GM12801 (cell line): ENCODE data around the gene KHK.

Source experiments
- TF ChIP-seq, protein P1 (sequence below): IDR thresholded peaks from one replicate; pipeline ENCODE4 v1.5.1; 2011; ENCODE audit warnings: control low read depth; ENCODE audit not compliant: insufficient read length; ENCODE audit errors: extremely low read depth

Gene KHK

GRCh38 chr2:27127883-27128667 lies 41.5 kb downstream of the KHK start:
- TF ChIP-seq, protein P1, sequence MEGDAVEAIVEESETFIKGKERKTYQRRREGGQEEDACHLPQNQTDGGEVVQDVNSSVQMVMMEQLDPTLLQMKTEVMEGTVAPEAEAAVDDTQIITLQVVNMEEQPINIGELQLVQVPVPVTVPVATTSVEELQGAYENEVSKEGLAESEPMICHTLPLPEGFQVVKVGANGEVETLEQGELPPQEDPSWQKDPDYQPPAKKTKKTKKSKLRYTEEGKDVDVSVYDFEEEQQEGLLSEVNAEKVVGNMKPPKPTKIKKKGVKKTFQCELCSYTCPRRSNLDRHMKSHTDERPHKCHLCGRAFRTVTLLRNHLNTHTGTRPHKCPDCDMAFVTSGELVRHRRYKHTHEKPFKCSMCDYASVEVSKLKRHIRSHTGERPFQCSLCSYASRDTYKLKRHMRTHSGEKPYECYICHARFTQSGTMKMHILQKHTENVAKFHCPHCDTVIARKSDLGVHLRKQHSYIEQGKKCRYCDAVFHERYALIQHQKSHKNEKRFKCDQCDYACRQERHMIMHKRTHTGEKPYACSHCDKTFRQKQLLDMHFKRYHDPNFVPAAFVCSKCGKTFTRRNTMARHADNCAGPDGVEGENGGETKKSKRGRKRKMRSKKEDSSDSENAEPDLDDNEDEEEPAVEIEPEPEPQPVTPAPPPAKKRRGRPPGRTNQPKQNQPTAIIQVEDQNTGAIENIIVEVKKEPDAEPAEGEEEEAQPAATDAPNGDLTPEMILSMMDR, result no peak

GRCh38 chr2:27128668-27129571 lies 42.3 kb downstream of the KHK start:
- TF ChIP-seq, protein P1, result no peak

GRCh38 chr2:27130396-27130795 lies 43.8 kb downstream of the KHK start:
- TF ChIP-seq, protein P1, result no peak

DNA sequence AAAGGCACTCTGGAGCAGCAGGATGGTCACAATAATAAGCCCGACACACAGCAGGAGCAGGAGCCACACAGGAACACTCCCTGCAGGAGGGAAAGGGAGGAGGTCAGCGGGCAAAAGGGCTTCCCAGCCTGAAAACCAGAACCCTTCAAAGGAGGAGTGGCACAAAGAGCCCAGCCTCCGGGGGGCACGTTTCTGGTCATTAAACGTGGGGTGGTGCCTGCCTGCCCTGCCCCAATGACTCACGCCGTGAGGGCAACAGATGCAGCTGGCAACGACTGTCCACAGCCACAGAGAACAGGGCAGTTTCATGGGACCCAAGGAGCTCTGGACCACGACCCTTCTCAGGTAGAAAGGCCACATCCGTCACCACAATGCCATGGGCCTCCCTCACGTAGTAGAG lies 44.9 kb downstream of the KHK start:
- TF ChIP-seq, protein P1, result no peak

- TF ChIP-seq, protein P1, result no peak
Measured at GRCh38 chr2:27133195-27133875, 46.8 kb downstream of the KHK start.

DNA sequence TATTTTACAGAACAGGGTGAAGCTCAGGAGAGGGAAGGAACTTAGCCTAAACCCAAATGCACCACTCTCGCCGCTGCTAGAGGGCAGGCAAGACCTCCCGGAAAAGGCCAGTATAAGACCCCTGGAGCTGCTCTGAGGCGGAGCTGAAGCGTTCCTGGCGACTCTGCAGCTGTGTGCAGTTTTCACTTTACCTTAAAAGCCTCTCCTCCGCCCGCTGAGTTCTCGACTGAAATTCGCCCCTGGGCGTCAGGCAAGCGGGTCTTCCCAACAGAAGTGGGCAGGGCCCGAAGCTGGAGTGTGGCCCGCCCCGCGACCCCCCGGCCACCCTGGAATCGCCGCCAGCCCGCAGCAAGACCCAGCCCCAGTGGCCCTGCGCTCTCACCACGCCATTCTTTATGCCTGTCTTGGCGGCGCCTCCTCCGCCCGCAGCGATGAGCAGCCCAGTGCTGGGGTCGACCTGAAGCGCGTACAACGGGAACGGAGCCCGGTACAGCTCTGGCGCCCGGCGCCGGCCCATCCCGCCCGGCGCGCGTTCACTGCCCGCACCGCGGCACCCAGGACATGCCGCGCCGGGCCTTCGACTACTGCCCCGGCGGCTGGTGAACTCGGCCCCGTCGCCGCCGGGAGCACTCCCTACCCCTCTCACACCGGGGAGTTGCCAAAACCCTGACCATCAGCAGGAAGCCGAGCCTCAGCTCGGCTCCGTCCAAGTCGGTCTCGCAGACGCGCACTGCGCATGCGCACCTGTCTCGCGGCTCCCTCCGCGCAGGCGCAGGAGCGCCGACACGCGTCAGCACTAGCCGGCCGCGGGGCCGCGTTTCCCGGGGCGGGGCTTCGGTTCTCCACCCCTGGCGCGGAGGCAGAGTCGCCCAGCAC lies 47.6 kb downstream of the KHK start, which contains the start of gene PREB:
TSS of gene PREB (minus strand) at position 732 of the 876 bp plus-strand sequence. CDS start at position 517, 215 bp downstream.
- TF ChIP-seq, protein P1, result no peak
